ENCODE results near the gene WFS1. TPM values are rescaled to one million over a fixed set of nuclear protein-coding genes. Genes with fewer than 3 reads are reported as not detected.

The WFS1 gene
- polyA plus RNA-seq, 1 experiment: 46.8 TPM

DNA sequence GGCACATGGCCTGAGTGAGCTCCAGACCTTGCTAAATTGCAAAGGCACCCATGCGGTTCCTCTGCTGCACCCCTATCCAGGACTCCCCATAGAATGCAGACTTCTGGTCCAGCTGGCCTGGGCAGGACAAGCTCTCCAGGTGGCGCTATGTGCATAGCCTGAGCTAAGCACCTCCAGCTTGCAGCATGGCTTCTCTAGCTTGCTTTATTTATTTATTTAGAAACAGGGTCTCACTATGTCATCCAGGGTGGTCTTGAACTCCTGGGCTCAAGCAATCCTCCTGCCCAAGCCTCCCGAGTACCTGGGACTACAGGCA, 5.5 kb upstream of the WFS1 start:
- H3K4me3 ChIP-seq (ENCODE audit: low read depth, low read length): no peak overlapping the region
- POLR2A ChIA-PET: no interaction called here
- no peaks in the 10 kb centered on the region for H3K9me3 ChIP-seq (ENCODE audit: control insufficient read depth, insufficient read depth, low read length)
- no peak overlapping the region for H3K27ac ChIP-seq (ENCODE audit: low read depth, low read length)
- CTCF ChIA-PET: interaction anchor here (0.8 to 19.8 kb wide), 6 partner anchors 10 to 64 kb away, joined by 3 to 310 read pairs (median 8); no protein-coding TSS in a partner anchor
- no peak for DNase-seq (ENCODE audit: low read depth, low spot score)
- peaks cover 11% of the 10 kb centered on the region for H3K27me3 ChIP-seq (ENCODE audit: control insufficient read depth, insufficient read depth, low read length)
- TF ChIP-seq, protein P1, sequence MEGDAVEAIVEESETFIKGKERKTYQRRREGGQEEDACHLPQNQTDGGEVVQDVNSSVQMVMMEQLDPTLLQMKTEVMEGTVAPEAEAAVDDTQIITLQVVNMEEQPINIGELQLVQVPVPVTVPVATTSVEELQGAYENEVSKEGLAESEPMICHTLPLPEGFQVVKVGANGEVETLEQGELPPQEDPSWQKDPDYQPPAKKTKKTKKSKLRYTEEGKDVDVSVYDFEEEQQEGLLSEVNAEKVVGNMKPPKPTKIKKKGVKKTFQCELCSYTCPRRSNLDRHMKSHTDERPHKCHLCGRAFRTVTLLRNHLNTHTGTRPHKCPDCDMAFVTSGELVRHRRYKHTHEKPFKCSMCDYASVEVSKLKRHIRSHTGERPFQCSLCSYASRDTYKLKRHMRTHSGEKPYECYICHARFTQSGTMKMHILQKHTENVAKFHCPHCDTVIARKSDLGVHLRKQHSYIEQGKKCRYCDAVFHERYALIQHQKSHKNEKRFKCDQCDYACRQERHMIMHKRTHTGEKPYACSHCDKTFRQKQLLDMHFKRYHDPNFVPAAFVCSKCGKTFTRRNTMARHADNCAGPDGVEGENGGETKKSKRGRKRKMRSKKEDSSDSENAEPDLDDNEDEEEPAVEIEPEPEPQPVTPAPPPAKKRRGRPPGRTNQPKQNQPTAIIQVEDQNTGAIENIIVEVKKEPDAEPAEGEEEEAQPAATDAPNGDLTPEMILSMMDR (IDR thresholded peaks at IDR 0.05; ENCODE audit: low read depth, low read length): peak; percentile 88

DNA sequence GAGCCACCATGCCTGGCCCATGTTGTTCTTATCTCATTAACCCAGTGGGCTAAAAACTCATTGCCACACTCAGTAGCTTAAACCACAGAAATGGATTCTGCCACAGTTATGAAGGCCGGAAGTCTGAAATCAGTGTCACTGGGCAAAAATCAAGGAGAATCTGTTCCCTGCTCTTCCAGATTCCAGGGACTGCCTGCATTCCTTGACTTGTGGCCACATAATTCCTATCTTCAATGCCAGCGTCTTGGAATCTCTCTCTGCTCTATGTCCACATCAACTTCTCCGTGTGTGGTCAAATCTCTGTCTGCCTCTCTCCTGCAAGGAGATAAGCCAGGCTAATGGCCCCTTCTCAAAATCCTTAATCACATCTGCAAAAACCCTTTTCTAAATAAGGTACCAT, 4.1 kb upstream of the WFS1 start:
- TF ChIP-seq, protein P1 (IDR thresholded peaks at IDR 0.05; ENCODE audit: low read depth, low read length): no peak
- H3K9me3 ChIP-seq (ENCODE audit: control insufficient read depth, insufficient read depth, low read length): no peaks in the 10 kb centered on the region
- POLR2A ChIA-PET: no interaction called here
- peaks cover 11% of the 10 kb centered on the region for H3K27me3 ChIP-seq (ENCODE audit: control insufficient read depth, insufficient read depth, low read length)
- H3K4me3 ChIP-seq (ENCODE audit: low read depth, low read length): no peak overlapping the region
- CTCF ChIA-PET: interaction anchor here (7.5 to 19.8 kb wide), 2 partner anchors 16 to 63 kb away, joined by 97 to 310 read pairs; no protein-coding TSS in a partner anchor
- DNase-seq (ENCODE audit: low read depth, low spot score): no peak
- H3K27ac ChIP-seq (ENCODE audit: low read depth, low read length): no peak overlapping the region

DNA sequence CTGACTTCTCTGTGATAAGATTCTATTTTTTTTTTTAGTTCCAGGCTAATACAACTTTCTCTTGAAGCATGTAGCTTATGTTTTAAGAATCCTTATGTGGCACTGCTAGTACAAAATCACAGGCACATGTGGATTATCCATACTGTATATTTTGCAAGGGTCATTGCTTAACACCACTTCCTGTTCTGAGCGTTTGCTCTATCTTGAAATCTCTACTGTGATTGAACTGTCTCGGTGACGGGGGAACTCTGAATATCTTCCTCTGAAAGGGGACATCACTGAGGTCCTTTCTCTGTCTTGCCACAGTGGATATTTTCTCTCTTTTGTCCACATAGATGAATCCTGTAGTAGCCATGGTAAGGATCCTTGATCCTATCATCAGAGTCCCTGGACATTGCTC, 2.1 kb upstream of the WFS1 start:
- Histone ChIP-seq H3K27ac (ENCODE audit: low read depth, low read length) (no peak overlapping the region), H3K27me3 (ENCODE audit: control insufficient read depth, insufficient read depth, low read length) (peaks cover 11% of the 10 kb centered on the region), H3K9me3 (ENCODE audit: control insufficient read depth, insufficient read depth, low read length) (no peaks in the 10 kb centered on the region; the same call in 1 of the 2 replicates), H3K4me3 (ENCODE audit: low read depth, low read length) (no peak overlapping the region)
- CTCF ChIA-PET: interaction anchor here (0.6 to 19.8 kb wide), 3 partner anchors 17 to 61 kb away, joined by 3 to 310 read pairs (median 32); no protein-coding TSS in a partner anchor
- DNase-seq (ENCODE audit: low read depth, low spot score): no peak
- POLR2A ChIA-PET: no interaction called here
- TF ChIP-seq, protein P1 (IDR thresholded peaks at IDR 0.05; ENCODE audit: low read depth, low read length): no peak

DNA sequence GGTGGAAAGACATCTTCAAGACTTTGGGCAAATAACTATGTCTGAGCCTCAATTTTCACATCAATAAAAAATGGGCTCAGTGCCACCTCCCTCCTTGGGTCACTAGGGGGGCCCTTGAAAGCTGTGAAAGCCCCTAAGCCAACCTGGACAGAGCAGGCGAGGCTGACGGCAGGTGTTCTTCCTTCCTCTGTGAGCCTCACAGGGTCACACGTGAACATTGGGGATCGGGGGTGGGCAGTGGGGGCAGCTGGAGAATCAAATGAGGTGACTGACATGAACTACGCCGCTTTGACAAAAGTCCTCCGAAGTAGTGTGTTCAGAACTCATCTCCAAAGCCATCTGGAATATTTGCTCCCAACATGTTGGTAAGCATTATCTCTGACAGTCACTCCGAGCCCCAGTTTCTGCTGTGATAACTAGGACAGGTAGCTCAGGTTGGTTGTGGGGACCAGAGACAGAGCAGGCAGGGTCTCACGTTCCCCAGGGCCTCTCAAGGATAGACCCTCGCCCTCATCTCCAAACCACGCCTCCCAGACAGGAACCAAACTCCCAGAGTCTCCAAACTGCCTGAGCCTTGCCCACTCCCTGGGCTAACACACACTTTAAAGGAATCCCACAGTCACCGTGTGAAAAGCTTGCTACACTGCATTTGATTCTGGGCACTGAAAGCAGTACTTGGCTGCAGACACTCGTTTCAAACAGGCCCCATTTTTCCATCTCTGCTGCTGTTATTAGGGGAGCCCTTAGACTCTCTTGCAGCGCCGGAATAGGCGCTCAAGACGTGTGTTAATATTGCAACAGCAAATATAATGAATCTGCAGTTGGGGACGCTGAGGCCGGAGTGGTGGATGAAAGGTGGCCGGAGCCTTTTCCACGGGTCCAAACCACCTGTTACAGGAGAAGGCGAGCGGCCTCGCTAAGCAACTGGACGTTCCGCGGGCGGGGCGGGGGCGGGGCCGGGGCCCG, 717 bp upstream of the WFS1 start:
- POLR2A ChIA-PET: interaction anchor here (0.6 to 1.0 kb wide), 4 partner anchors 10 to 372 kb away, joined by 3 to 7 read pairs (median 4); partner anchors contain the start of gene MRFAP1
- TF ChIP-seq, protein P1 (IDR thresholded peaks at IDR 0.05; ENCODE audit: low read depth, low read length): no peak
- Histone ChIP-seq H3K9me3 (ENCODE audit: control insufficient read depth, insufficient read depth, low read length) (no peaks in the 10 kb centered on the region; the same call in 1 of the 2 replicates), H3K4me3 (ENCODE audit: low read depth, low read length) (peak overlapping the region; percentile 52), H3K27me3 (ENCODE audit: control insufficient read depth, insufficient read depth, low read length) (peaks cover 11% of the 10 kb centered on the region), H3K27ac (ENCODE audit: low read depth, low read length) (no peak overlapping the region)
- no peak for DNase-seq (ENCODE audit: low read depth, low spot score)
- CTCF ChIA-PET: interaction anchor here (0.8 to 19.8 kb wide), 3 partner anchors 12 to 60 kb away, joined by 3 to 310 read pairs (median 25); no protein-coding TSS in a partner anchor

All from AG04450 (cell line).